Activated naive CD8-positive, alpha-beta T cell (primary cell): Measurements from ENCODE around the gene BRD1.

Experiments used
- H3K27ac Mint-ChIP-seq: one replicate; pipeline ENCODE4 v1.8.0; 2021; ENCODE audit warnings: mixed read lengths
- H3K27me3 Mint-ChIP-seq: one replicate; pipeline ENCODE4 v1.8.0; 2021; ENCODE audit warnings: mixed read lengths
- H3K36me3 Mint-ChIP-seq: one replicate; pipeline ENCODE4 v1.8.0; 2021; ENCODE audit warnings: mixed read lengths
- H3K4me1 Mint-ChIP-seq: one replicate; pipeline ENCODE4 v1.8.0; 2021; ENCODE audit warnings: low read depth, mixed read lengths
- H3K4me3 Mint-ChIP-seq: one replicate; pipeline ENCODE4 v1.8.0; 2021; ENCODE audit warnings: mild to moderate bottlenecking, mixed read lengths
- H3K9me3 Mint-ChIP-seq: one replicate; pipeline ENCODE4 v1.8.0; 2021; ENCODE audit warnings: low read depth, mixed read lengths

The BRD1 gene

GRCh38 chr22:49754696-49755630, 72.7 kb downstream of the BRD1 start:
- Mint-ChIP-seq H3K27me3 (no peaks in the 10 kb centered on the region), H3K9me3 (no peaks in the 10 kb centered on the region), H3K4me1 (no peaks in the 10 kb centered on the region), H3K27ac (no peak overlapping the region), H3K4me3 (no peak overlapping the region), H3K36me3 (no peaks in the 10 kb centered on the region)

GRCh38 chr22:49753961-49754695, 73.5 kb downstream of the BRD1 start:
- H3K4me3 Mint-ChIP-seq, result no peak overlapping the region
- no peak overlapping the region for H3K27ac Mint-ChIP-seq
- no peaks in the 10 kb centered on the region for H3K36me3 Mint-ChIP-seq
- H3K27me3 Mint-ChIP-seq, result no peaks in the 10 kb centered on the region
- H3K9me3 Mint-ChIP-seq, result no peaks in the 10 kb centered on the region
- no peaks in the 10 kb centered on the region for H3K4me1 Mint-ChIP-seq

GRCh38 chr22:49753276-49753890, 74.3 kb downstream of the BRD1 start:
- no peaks in the 10 kb centered on the region for H3K9me3 Mint-ChIP-seq
- no peak overlapping the region for H3K4me3 Mint-ChIP-seq
- no peaks in the 10 kb centered on the region for H3K36me3 Mint-ChIP-seq
- H3K27me3 Mint-ChIP-seq, result no peaks in the 10 kb centered on the region
- H3K4me1 Mint-ChIP-seq, result no peaks in the 10 kb centered on the region
- H3K27ac Mint-ChIP-seq, result no peak overlapping the region

- H3K36me3 Mint-ChIP-seq, result no peaks in the 10 kb centered on the region
- H3K4me1 Mint-ChIP-seq, result no peaks in the 10 kb centered on the region
- no peaks in the 10 kb centered on the region for H3K27me3 Mint-ChIP-seq
- peaks cover 2% of the 10 kb centered on the region for H3K9me3 Mint-ChIP-seq
- no peak overlapping the region for H3K4me3 Mint-ChIP-seq
- no peak overlapping the region for H3K27ac Mint-ChIP-seq
Measured at GRCh38 chr22:49752598-49753091, 75.0 kb downstream of the BRD1 start.

GRCh38 chr22:49751966-49752597, 75.6 kb downstream of the BRD1 start:
- no peaks in the 10 kb centered on the region for H3K27me3 Mint-ChIP-seq
- H3K4me3 Mint-ChIP-seq, result no peak overlapping the region
- no peaks in the 10 kb centered on the region for H3K36me3 Mint-ChIP-seq
- no peak overlapping the region for H3K27ac Mint-ChIP-seq
- no peaks in the 10 kb centered on the region for H3K4me1 Mint-ChIP-seq
- H3K9me3 Mint-ChIP-seq, result peaks cover 5% of the 10 kb centered on the region

GRCh38 chr22:49751318-49751965, 76.2 kb downstream of the BRD1 start:
- Mint-ChIP-seq H3K9me3 (peaks cover 11% of the 10 kb centered on the region), H3K27me3 (no peaks in the 10 kb centered on the region), H3K27ac (no peak overlapping the region), H3K4me1 (no peaks in the 10 kb centered on the region), H3K36me3 (peaks cover 1% of the 10 kb centered on the region), H3K4me3 (no peak overlapping the region)

- H3K9me3 Mint-ChIP-seq, result peaks cover 26% of the 10 kb centered on the region
- no peaks in the 10 kb centered on the region for H3K27me3 Mint-ChIP-seq
- H3K36me3 Mint-ChIP-seq, result peaks cover 6% of the 10 kb centered on the region
- no peak overlapping the region for H3K27ac Mint-ChIP-seq
- no peaks in the 10 kb centered on the region for H3K4me1 Mint-ChIP-seq
- H3K4me3 Mint-ChIP-seq, result no peak overlapping the region
Measured at GRCh38 chr22:49749885-49750510, 77.7 kb downstream of the BRD1 start.

- H3K9me3 Mint-ChIP-seq, result peaks cover 31% of the 10 kb centered on the region
- no peak overlapping the region for H3K4me3 Mint-ChIP-seq
- no peaks in the 10 kb centered on the region for H3K4me1 Mint-ChIP-seq
- peaks cover 8% of the 10 kb centered on the region for H3K36me3 Mint-ChIP-seq
- no peaks in the 10 kb centered on the region for H3K27me3 Mint-ChIP-seq
- H3K27ac Mint-ChIP-seq, result no peak overlapping the region
Measured at GRCh38 chr22:49749227-49749626, 78.4 kb downstream of the BRD1 start.

GRCh38 chr22:49748514-49748913, 79.2 kb downstream of the BRD1 start:
- Mint-ChIP-seq H3K4me1 (no peaks in the 10 kb centered on the region), H3K9me3 (peaks cover 37% of the 10 kb centered on the region), H3K27me3 (no peaks in the 10 kb centered on the region), H3K27ac (no peak overlapping the region), H3K4me3 (no peak overlapping the region), H3K36me3 (peaks cover 8% of the 10 kb centered on the region)

GRCh38 chr22:49747716-49748115, 80.0 kb downstream of the BRD1 start:
- H3K27ac Mint-ChIP-seq, result no peak overlapping the region
- H3K9me3 Mint-ChIP-seq, result peaks cover 38% of the 10 kb centered on the region
- no peaks in the 10 kb centered on the region for H3K27me3 Mint-ChIP-seq
- no peak overlapping the region for H3K4me3 Mint-ChIP-seq
- peaks cover 8% of the 10 kb centered on the region for H3K36me3 Mint-ChIP-seq
- H3K4me1 Mint-ChIP-seq, result no peaks in the 10 kb centered on the region

GRCh38 chr22:49747130-49747529, 80.5 kb downstream of the BRD1 start:
- H3K4me3 Mint-ChIP-seq, result no peak overlapping the region
- H3K4me1 Mint-ChIP-seq, result no peaks in the 10 kb centered on the region
- peaks cover 8% of the 10 kb centered on the region for H3K36me3 Mint-ChIP-seq
- peaks cover 40% of the 10 kb centered on the region for H3K9me3 Mint-ChIP-seq
- no peak overlapping the region for H3K27ac Mint-ChIP-seq
- H3K27me3 Mint-ChIP-seq, result no peaks in the 10 kb centered on the region

GRCh38 chr22:49746065-49746464, 81.6 kb downstream of the BRD1 start:
- no peak overlapping the region for H3K27ac Mint-ChIP-seq
- peaks cover 40% of the 10 kb centered on the region for H3K9me3 Mint-ChIP-seq
- H3K27me3 Mint-ChIP-seq, result no peaks in the 10 kb centered on the region
- H3K4me1 Mint-ChIP-seq, result no peaks in the 10 kb centered on the region
- no peak overlapping the region for H3K4me3 Mint-ChIP-seq
- H3K36me3 Mint-ChIP-seq, result peaks cover 8% of the 10 kb centered on the region

GRCh38 chr22:49740242-49740641, 87.4 kb downstream of the BRD1 start:
- Mint-ChIP-seq H3K36me3 (peaks cover 7% of the 10 kb centered on the region), H3K9me3 (peaks cover 17% of the 10 kb centered on the region), H3K4me1 (no peaks in the 10 kb centered on the region), H3K27me3 (peaks cover 9% of the 10 kb centered on the region), H3K4me3 (no peak overlapping the region), H3K27ac (no peak overlapping the region)

- peaks cover 8% of the 10 kb centered on the region for H3K9me3 Mint-ChIP-seq
- peaks cover 9% of the 10 kb centered on the region for H3K27me3 Mint-ChIP-seq
- no peak overlapping the region for H3K4me3 Mint-ChIP-seq
- H3K36me3 Mint-ChIP-seq, result peaks cover 4% of the 10 kb centered on the region
- H3K27ac Mint-ChIP-seq, result no peak overlapping the region
- H3K4me1 Mint-ChIP-seq, result peaks cover 3% of the 10 kb centered on the region
Measured at GRCh38 chr22:49739138-49739537, 88.5 kb downstream of the BRD1 start.
